ENCODE results near the gene RTP4.

GRCh38 chr3:187403768-187404288 is 35.6 kb downstream of the RTP4 start:
- TF ChIP-seq, protein P1, sequence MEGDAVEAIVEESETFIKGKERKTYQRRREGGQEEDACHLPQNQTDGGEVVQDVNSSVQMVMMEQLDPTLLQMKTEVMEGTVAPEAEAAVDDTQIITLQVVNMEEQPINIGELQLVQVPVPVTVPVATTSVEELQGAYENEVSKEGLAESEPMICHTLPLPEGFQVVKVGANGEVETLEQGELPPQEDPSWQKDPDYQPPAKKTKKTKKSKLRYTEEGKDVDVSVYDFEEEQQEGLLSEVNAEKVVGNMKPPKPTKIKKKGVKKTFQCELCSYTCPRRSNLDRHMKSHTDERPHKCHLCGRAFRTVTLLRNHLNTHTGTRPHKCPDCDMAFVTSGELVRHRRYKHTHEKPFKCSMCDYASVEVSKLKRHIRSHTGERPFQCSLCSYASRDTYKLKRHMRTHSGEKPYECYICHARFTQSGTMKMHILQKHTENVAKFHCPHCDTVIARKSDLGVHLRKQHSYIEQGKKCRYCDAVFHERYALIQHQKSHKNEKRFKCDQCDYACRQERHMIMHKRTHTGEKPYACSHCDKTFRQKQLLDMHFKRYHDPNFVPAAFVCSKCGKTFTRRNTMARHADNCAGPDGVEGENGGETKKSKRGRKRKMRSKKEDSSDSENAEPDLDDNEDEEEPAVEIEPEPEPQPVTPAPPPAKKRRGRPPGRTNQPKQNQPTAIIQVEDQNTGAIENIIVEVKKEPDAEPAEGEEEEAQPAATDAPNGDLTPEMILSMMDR (conservative IDR thresholded peaks at IDR 0.05 in 1 of 2, IDR thresholded peaks at IDR 0.05 in 1 of 2; ENCODE audit: extremely low read depth in 1 of 2, insufficient read depth in 1 of 2, low read depth in 1 of 2, low read length in 2 of 2), result no peak
- no peak for TF ChIP-seq EZH2 (IDR thresholded peaks at IDR 0.05; ENCODE audit: borderline replicate concordance, low read length)

All from mammary epithelial cell (primary cell).